Ammon's horn (tissue), 1 donor: ENCODE results near the gene ZFR.
"Not testable (repeated sequence)": the region's sequence is repeated elsewhere in the genome, so short reads cannot be mapped to it uniquely, and the experiment has no call there.

Experiments used
- DNase-seq: peaks from one replicate; pipeline ENCODE4 v3.0.0-alpha.2; 2016; ENCODE audit warnings: low spot score

Gene ZFR

DNA sequence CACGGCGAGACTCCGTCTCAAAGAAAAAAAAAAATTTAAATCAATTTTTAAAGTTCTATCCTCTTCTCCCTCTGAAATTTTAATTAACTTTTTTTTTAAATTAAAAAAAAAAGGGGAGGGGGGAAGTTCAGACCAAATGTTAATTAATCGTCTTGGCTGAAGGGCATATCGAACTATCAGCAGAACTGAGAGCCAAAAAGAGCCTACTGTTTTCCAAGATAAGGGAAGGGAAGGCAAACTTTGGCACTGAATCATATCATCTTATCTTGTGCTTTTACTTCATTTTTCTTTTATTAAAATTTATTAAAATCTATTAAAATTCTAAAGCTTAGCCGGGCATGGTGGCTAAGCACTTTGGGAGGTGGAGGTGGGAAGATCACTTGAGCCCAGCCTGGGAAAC lies 85.9 kb downstream of the ZFR start:
- no peak for DNase-seq

DNA sequence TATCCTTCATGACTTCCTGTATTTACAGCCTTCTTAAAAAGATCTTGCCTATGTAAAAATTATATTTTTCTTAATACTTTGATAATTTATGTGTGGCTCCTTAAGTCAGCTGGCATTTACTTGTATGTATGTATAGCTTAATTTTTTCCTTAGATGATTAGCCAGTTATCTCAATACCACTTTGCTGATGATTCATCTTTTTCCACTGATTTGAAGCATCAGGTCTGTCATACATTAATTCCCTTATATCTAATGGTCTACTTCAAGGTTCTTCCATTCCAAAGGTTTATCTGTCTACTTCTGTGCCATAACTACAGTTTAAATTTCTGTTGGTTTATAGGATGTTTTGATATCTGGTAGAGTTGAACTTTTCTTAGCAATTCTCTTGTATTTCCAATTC lies 86.9 kb downstream of the ZFR start:
- DNase-seq = no peak

DNA sequence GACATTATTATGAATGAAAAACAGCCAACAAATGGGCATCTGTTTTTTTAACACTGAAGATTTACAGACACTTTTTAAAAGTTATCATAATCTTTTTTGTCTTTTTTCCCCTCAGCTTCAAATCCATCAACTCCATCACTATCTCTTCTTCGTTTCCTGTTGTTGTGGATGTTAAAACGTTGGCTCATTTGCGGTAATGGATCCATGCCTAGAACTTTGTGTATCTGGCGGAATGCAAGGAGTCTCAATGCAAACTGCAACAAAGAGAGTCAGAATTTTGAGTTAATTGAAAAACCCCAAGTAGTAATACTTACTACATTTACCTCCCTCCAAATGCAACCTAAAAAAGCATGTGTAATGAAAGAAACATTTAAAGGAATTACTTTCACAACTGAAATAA lies 88.9 kb downstream of the ZFR start:
- peak; percentile 27 for DNase-seq

DNA sequence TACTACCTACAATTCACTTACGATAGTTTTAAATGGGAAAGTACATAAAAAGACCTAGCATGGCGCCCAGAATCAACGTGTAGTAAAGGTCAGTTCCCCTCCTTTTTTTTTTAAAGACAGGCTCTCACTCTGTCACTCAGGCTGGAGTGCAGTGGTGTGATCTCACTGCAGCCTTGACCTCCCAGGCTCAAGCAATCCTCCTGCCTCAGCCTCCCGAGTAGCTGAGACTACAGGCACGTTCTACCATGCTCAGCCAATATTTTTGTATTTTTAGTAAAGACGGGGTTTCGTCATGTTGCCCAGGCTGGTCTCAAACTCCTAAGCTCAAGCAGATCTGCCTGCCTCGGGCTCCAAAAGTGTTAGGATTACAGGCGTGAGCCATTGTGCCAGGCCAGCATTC lies 91.1 kb downstream of the ZFR start:
- no peak for DNase-seq

DNA sequence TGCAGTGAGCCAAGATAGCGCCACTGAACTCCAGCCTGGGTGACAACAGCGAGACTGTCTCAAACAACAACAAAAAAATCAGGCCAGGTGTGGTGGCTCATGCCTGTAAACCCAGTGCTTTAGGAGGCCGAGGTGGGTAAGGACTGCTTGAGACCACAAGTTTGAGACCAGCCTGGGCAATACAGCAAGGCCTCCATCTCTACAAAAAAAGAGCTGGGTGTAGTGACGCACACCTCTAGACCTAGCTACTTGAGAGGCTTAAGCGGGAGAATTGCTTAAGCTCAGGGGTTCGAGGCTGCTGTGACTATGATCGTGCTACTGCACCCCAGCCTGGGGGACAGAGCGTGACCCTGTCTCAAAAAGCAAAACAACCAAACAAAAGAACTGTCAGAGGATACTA lies 91.9 kb downstream of the ZFR start:
- DNase-seq = no peak

DNA sequence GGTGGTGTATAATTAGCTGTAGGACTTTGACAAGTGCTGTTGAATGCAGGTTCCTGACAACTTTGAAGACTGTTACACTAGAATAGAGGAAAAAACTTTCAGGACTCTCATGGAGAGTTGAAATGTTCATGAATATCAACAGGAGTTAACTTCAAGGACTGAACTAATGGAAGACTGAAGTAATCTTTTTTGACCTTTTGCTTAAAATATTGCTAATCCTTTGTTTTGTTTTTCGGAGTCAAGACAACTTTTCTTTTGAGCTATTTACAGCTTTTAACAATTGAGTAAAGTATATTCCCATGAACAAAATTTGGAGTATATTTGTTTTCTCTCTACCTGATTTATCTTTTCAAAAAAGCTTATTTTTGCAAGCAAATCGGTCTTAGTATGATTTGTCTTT lies 97.7 kb downstream of the ZFR start:
- DNase-seq = no peak

DNA sequence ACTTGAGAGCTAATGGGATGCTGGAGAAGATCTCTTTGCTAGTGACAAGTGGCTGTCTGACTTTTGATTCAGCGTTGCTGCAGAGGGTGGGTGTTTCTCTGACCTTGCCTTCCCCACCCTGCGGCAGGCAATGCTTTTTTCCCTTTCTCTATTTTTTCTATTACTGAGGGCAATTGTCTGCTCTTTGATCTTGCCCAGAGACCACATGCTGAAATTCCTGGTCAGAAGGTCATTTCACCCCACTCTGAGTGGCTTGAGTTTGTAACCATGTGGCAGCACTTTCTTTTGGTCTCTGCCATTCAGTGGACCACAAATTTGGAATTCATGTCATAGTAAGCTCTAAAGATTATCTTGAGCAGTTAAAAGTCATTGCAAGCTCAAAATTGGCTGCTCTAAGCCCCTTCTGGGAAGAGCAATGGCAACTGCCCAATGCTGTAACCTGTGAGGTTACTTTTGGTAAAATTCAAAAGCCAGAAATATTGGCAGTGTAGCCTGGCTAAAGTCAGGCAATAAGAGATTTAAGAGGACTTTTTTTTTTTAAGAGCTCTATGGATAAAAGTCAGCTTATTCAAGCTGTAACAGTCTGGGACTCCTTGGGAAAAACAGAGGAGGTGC lies 101.4 kb downstream of the ZFR start:
- DNase-seq = no peak

DNA sequence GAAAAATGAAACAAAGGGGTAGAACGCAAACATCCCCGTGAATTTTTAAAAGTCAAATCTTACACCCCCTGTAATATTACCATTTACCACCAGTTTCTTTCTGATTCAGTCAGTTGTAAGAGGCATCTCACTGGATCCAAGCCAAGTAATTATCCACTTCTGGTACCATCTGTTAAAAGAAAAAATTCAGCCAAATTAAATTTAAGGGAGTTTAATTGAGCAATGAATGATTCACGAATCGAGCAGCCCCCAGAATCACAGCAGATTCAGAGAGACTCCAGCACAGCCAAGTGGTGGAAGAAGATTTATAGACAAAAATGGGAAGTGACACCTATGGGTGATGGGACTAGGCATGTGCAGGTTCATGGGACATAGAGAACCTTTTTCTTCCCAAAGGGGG lies 101.9 kb downstream of the ZFR start:
- peak; percentile 27 for DNase-seq

DNA sequence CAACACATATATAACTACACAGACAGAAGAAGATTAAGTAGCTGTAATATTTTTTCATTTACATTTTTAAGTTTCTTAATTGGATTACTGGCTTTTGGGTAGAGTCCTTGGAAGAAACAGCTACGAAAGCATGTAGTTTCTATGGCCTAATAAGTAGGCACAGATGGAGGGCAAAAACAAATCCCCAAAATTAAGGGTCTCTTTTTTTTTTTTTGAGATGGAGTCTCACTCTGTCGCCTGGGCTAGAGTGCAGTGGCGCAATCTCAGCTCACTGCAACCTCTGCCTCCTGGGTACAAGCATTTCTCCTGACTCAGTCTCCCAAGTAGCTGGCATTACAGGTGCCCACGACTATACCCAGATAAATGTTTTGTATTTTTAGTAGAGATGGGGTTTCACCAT lies 104.7 kb downstream of the ZFR start:
- DNase-seq = no peak

DNA sequence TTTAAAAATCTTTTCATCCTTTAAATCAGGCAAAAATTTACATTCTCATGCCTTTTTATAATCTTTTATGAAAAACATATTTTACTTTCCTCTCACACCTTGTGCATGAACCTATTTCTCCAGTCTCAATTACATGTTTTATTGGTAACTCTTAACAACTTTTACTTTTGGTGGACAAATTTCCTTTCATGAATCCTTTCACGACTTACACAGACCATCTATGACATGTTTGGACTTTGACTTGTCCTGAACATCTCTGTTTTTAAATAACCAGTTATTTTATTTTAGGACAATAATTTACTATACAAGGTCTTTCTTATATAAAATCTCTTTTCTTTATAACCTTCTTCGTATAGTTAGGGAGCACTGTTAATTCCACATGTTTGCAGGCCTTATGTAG lies 105.3 kb downstream of the ZFR start:
- DNase-seq = no peak

DNA sequence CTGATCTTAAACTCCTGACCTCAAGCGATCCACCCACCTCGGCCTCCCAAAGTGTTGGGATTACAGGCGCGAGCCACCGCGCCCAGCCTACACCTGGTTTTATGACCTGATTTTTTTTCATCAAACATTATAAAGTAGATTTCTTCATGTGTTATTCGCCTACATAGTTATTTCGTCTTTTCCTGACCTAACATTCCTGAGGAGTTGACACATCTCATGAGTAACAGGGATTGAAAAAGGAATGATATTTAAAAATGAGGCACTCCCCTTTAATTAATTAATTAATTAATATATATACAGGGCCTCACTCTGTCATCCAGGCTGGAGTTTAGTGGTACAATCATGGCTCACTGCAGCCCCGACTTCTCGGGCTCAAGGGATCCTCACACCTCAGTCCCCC lies 111.6 kb downstream of the ZFR start:
- DNase-seq = no peak

DNA sequence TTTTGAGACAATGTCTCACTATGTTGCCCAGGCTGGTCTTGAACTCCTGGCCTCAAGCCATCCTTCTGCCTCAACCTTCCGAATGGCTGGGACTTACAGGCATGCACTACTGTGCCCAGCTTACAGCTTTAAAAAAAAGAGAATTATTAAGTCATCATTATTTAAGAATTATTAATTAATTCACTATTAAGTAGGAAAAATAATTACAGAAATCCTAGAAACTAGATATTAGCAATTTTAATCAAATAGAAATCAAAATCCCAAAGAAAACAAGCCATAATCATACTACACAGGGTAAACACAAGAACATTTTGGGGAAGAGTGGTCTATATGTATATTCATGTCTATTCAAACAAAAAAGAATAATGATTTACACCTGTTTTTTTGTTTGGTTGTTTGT lies 112.2 kb downstream of the ZFR start:
- no peak for DNase-seq

DNA sequence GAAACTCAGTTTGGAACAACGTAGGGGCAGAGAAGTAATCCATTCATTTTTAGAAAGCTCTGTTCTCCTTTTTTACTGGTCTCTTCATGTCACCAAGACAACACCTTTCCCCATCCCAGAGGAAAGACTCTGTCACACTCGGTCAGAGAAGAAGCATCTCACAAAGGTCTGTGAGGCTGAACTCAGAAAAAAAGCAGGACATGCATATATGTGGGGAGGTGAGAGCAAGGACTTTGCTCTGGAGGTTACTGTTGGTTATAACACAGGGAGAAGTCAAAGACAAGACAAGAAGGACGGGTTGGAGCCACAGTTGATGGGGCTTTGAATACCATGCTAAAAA lies 112.6 kb downstream of the ZFR start:
- no peak for DNase-seq

DNA sequence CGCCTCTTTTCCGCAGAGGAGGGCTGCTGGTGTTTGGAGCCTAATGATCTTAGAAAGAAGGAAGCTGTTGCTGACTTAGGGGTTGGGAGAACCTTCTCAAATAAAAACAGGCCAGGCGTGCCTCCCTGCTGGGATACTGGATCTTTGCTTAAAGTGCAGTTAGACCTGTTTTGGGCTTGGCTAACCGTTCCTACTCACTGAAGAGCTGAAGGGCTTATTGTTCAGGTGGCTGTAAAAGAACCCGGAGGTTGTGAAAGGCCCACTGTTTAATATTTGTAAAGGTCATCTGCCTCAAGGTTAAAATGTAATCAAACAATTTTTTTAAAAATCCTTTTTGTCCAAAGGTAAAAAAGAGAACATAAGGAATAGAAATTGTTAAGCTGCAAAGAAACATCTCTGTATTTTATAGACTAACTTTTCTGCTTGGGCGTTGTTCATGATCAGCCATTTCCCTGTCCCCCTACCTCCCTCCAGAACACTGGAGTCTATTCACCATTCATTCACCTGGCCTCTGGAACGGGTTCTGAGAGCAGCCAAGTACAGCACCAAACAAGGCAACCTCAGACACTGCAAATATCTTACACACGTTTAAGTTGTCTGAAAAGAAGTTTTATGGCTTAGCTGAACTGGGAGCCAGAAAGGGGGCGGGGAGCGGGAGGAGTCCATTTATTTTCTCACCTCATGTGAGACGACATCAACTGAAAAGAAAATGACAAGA lies 113.2 kb downstream of the ZFR start:
- no peak for DNase-seq

DNA sequence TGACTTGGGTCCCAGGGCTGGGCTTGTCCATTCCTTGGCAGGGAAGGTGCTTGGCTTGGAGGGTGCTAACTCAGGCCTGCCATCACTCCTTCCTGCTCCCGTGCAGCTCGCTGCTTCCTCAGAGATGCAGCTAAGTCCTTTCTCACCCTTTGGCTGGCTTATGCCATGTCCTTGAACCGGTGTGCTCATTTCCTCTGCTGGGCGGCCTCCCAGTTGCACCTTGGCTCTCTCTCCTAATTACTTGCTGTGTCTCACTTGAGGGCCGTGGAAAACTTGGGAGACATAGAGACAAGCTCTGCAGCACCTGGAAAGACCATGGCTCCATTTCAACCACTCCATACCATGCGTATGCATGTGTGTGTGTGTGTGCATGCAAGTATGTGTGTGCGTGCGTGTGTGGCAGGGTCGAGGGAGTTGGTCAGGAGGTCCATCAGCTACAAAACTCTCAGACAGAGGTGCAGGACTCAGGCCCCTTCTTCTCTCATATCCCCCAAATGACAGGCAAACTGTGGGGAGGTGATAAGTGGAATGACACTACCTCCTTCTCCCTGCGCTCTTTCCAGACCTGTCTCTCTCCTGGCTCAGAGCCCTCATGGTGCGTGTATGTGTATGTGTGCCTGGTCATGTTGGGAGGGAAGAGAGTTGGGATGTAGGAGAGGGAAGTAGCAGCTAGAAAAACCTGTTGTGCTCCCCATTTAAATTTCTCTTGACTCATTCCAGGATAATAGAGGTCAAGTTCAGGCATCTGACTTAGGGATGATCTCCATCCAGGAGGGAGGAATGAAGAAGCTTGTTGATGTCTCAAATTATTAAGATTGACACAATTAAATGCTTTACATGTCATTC lies 114.2 kb downstream of the ZFR start:
- no peak for DNase-seq

DNA sequence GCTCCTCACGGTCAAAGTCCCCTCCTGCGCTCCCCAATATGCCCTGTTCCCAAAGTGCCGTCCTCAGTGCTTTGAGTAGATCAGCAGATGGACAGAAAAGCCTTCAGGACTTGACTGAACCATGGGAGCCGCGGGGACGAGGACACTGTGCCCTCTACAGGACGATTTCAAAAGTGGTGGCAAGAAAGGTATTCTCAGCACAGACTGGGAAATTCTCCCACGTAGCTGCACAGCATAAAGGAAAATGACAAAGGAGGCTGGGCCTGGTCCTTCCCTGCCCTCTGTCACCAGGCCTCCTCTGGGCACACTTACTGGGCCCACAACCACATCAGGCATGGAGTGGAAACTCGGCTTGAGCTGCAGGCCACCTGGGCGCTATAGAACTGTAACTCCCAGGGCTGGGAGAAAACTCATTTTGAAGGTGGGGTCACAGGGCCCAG lies 115.1 kb downstream of the ZFR start:
- peak; percentile 86 for DNase-seq

DNA sequence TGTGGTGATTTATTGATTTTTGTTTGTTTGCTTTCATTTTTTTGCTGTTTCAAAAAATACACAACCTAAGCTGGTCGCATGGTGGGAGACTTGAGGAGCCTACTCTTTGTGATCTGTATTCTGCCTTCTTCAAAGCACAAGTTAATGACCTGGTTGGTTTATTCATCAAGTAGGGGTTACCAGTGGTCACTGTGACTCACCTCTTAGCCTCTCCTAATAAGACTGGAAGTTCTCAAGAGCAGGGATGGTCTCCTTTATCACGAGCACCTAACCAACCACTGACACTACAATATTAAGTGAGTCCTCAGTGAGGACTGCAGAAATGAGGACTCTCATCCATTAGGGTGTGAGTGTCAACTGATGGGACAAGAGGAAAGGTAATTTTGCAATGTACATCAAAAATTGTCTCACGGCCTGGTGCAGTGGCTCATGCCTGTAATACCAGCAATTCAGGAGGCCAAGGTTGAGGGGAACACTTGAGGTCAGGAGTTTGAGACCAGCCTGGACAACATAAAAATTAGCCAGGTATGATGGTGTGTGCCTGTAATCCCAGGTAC lies 118.2 kb downstream of the ZFR start:
- DNase-seq = no peak

DNA sequence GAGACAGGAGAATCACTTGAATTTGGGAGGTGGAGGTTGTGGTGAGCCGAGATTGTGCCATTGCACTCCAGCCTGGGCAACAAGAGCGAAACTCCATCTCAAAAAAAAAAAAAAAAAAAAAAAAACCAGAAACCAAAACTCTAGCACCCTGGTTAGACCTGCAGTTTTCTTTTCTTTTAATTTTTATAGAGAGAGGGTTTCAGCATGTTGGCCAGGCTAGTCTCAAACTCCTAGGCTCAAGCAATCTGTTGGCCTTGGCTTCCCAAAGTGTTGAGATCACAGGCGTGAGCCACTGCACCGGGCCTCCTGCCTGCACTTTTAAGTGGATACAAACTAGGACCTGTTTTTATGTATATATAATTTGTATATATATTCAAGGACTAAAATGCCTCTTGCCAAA lies 118.9 kb downstream of the ZFR start:
- no peak for DNase-seq

DNA sequence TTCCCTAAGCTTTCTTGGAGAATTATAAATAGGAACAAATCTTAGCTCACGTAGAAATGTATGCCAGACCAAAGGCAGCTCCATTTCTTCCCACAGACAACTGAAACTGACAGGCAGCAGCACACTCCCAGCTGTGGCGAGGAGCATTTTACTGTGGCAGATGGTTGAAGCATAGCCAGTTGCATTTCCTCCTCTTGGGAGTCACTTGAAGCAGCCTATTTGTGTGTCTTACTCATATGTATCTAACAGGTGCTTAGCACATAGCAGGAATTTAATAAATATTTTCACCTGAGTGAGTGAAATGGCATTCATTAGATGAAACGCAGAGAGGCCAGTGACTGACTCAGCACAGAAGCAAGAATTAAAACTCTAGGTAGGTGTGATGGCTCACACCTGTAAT lies 119.5 kb downstream of the ZFR start:
- no peak for DNase-seq

DNA sequence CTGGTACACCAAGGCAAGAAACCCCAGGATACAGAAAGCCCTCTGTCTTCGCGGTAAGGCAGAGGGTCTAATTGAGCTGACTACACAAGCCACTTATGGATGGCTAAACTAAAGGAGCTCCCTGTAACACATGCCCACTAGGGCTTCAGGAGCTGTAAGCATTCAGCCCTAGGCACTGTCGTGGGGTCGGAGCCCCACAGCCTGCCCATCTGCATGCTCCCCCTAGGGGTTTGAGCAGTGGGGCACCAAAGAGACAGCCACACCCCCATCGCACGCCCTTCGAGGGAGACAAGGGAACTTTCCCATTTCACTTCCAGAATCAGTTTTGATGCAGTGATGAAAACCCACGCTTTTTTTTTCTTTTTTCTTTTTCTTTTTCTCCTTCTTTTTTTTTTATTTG lies 120.8 kb downstream of the ZFR start:
- DNase-seq = no peak

DNA sequence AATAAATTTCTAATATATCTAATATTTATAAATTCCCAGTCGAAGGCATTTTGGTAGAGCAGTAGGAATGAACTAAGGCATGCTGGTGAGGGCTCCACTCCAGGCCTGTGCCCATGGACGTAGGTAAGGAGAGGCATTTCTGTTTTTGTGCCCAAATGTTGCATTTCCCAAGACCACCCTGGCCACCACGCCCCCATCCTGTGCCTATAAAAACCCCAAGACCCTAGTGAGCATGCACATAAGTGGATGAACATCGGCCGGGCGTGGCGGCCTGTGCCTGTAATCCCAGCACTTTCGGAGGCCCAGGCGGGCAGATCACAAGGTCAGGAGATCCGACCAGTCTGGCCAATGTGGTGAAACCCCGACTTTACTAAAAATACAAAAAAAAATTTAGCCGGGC lies 121.7 kb downstream of the ZFR start:
- DNase-seq = no peak

DNA sequence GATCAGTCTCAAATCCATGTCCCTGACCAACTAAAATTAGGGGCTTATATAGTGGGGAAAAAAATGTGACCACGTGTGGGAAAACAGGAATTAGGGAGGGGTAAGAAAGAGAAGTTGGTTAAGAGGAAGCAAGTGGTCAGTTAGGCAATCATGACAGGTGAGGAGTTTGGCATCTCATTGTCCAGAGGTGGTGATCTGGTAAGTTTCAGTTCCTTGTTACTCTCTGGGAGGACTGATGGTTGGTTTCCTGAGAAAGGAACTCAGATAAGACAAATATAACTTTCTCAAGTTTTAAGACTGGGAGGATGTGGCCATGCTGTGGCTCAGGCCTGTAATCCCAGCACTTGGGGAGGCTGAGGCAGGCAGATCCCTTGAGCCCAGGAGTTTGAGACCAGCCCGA lies 122.8 kb downstream of the ZFR start:
- not testable (repeated sequence) for DNase-seq

DNA sequence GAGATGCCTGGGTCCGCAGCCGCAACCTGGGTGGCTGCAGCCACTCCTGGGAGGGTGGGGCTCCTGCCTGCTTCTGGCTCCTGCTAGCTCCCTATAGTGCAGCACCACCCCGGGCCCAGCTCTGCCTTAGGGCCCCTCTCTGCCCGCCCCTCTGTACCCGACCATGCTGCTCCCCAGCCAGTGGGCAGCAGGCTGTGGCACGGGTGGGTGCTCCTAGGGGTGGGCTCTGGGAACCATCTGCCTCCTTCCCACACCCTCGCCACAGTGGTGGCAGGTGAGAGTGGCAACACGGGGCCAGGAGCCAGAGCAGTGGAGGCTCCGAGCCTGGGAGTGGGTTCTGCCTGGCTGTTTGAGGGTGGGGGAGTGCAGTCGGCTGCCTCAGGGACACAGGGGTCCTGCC lies 124.0 kb downstream of the ZFR start:
- no peak for DNase-seq
